ENCODE measurements around the gene NUDCD3.

NUDCD3 gene

DNA sequence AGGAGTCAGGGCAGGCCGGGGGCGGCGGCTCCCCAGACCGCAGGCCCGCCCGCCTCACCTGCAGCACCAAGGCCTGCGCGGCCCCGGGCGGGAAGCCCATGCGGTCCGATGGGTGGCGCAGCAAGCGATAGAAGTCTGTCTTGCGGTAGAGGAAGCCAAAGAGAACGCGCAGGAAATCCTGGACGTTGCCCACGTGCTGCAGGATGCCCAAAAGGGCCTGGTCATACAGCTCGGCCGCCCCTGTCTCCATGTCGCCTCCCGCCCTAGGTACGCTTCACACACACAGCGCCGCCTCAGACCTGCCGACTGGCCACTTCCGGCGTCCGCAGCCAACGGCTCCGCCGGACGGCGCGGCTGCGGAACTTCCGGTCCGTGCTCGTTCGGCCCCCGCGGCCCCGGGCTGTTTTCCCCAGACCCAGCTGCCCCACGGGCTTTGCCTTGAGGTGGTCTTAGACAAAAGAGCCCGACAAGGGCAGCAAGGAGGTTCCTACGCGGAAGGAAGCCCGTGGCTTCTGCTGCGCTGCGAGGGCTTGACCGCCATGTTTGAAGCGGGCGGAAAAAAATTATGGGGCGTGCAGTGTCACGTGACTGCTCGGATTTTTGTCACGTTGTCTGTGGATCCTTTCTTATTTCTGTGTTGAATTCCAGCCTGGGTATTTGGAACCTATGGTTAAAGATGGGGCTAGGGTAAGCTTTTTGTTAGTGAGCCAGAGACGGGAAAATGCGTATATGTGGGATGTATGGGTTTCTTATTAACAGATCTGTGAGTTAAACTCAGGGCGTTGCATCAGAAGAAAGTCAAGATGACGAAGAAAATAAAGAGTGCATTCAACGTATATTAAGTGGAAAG is at the start of gene NUDCD3:
TSS of gene NUDCD3 (minus strand) at position 308 of the 850 bp plus-strand sequence. CDS start at position 250, 58 bp downstream.
- peak; percentile 57 to 67 (median 66) for DNase-seq (ENCODE audit: low read depth in 3 of 3)

DNA sequence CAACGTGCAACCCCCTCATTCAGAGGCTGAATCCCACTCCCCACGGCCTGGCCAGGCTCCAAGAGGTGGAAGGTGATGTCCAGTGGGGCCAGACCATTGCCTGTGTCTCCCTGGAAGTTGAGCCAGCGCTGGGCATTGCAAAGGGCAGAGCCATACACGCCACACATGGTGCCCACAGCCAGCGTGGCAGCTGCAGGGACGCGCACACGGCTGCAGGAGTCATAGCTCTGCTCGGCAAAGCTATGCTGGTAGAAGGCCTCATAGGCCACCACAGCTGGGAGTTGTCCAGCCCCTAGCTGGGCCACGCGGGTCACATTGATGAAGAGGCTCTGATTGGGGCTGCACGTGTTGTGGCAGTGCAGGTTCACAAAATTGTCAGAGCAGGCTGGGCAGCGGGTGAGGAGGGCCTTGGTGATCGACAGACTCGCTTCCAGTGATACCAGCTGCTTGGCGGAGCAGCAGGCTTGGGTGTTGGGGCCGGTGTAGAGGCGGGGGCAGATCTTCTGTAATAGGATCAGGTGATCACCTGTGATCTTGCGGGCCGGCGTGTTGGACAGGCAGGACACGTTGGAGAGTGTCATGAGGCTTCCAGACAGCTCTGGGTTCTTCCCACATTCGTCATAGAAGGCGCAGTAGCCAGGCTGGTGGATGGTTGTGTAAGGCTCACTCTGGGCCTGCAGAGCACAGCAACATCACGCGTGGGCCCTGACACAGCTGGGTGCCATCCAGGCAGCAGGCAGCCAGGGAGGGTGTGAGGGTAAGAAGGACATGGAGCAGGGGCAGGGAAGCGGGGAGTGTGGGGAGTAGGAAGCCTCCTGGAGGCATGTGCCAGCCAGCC is 49.4 kb upstream of the NUDCD3 start:
- DNase-seq (ENCODE audit: low read depth in 3 of 3) = no peak

DNA sequence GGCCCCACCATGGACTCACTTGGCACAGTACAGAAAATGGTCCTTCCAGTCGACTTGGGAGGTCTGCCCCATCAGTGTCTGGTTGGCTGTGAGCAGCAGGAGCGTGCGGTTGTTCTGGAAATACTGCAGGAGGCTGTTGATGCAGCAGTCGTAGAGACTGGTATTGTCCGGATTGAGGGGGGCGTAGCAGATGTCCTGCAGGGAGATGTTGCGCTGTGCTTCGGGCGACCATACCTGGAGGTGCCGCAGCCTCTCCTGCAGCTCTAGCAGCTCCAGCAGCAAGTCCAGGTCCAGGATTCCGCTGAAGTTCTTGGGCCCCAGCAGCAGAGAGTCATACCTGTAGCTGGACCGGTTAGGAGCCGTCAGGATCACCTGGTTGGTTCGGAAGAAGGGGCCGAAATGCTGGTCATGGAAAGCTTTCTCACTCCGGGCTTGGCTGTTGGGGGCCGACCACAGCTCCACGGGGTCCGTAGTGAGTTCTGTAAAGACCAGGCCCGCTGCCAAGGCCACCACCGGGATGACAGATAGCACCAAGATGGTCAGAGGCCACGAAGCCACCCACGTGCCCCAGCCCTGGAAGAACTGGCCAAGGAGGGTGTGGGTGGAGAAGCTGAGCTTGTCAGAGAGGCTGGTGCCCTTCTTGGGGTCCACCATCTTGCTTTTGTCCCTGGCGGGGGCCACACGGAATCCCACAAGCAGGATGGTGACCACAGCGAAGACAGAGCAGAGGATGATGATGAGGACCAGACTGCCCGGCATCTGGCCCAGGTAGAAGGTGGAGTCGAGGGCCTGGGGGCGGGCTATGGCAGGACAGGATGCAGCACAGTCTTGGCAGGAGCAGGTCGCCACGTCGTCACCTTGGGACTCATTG is 48.6 kb upstream of the NUDCD3 start:
- no peak for DNase-seq (ENCODE audit: low read depth in 3 of 3)

DNA sequence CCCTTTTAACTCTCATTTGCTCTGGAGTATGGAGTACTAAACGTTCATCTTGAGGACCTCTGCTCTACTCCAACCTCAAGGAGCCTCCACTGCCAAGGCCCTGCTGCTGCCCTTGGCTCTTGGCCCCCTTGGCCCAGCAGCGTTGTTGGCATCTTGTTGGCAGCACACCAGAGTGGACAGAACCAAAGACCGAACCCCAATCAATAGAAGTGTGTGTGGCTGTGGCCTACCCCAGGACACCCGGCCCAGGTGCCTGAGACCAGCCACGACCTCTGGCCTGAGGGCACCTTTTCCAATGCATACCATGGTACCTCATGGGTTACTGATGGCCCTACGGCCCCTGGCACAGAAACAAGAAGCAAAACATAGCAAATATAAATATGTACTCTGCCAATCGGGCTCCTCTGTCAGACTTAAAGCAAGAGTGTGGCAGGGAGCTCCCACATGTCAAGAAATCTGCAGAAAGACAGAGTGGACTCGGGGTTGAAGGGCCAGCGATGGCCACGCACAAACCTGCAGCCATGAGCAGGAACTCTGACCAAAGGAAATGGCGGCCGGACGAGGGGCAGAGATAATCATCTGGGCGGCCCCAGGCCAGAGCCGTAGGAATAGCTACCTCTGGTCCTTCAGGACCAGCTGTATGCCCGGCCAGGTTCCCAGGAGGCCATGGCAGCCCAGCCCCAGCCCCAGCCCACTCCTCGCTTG is 47.8 kb upstream of the NUDCD3 start:
- DNase-seq (ENCODE audit: low read depth in 3 of 3) = no peak

DNA sequence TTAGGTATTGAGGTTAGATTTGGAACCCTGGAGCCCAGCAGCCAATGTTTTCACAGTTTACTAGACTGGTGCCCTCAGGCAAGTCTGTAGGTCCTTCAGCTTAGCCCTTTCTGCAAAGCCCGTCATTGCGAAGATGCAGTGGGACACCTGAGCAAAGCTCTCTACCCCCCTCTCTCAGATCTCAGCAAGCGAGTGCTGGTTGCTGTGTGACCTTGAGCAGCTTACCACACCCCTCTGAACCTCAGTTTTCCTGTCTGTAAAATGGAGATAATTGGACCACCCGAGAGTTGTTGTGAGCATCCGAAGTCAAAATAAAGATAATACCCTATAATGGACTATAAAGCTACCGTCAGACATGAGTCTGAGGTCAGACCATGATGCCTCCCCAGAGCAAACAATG is 47.0 kb upstream of the NUDCD3 start:
- no peak for DNase-seq (ENCODE audit: low read depth in 3 of 3)

DNA sequence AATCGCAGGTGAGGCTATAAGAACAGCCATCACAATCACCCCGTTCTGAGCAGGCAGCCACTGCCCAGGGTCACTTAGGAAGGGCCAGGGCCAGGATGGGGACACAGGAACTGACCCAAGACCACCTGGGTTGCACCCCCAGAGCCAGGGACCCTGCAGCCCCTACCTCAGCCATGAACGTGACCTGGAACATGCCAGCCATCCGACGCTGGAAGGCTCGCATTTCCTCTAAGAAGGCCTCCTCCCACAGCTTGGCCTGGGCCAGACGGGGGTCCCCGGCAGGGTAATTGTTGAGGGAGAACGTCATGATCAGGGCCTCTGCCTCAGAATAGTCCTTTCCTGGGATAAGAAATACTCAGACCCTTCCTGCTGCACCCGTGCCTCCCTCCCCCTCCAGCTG is 45.6 kb upstream of the NUDCD3 start:
- DNase-seq (ENCODE audit: low read depth in 3 of 3) = no peak

DNA sequence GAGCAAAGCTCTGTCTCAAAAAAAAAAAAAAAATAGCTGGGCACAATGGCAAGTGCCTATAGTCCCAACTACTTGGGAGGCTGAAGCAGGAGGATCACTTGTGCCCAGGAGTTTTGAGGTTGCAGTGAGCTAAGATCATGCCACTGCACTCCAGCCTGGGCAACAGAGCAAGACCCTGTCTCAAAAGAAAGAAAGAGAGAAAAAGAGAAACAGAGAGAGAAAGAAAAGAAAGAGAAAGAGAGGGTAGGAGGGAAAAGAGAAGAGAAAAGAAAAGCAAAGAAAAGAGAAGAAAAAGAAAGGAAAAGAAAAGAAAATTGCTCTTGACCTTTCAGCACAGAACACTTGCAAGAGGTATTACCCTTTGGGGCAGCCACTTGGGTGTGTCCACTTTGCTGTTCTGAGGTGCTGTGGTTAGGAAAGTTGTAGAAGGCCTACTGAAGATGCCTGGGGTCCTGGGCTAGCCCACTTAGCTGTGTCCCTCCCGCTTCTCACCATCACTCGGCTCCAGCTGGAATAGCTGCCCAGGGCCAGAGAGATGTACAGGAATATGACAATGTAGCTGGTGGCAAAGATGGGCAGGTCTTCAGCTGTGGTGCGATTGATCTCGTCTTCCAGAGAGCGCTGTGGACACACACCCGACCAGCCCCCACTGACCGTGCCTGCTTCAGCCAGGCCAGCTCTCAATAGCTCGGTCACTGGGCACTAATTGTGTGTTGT is 45.0 kb upstream of the NUDCD3 start:
- no peak for DNase-seq (ENCODE audit: low read depth in 3 of 3)

DNA sequence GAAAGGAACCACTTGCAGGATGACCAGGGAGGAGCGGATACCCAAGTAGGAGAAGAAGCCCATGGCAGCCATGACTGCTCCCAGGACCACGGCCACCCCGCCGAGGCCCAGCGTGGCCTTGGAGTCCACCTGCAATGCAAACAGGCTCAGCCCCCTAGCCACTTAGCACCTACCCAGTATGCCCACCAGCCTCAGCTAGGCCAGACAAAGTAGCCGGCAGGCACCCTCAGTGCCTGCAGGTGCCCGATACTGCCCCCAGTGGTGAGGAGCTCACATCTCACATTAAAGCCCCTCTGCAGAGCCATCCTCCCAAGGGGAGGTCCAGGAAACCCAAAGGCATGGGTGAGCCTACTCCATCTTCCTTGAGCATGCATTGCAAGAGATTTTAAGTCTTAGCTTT is 44.0 kb upstream of the NUDCD3 start:
- DNase-seq (ENCODE audit: low read depth in 3 of 3) = peak; percentile 13 to 50 (median 25)

DNA sequence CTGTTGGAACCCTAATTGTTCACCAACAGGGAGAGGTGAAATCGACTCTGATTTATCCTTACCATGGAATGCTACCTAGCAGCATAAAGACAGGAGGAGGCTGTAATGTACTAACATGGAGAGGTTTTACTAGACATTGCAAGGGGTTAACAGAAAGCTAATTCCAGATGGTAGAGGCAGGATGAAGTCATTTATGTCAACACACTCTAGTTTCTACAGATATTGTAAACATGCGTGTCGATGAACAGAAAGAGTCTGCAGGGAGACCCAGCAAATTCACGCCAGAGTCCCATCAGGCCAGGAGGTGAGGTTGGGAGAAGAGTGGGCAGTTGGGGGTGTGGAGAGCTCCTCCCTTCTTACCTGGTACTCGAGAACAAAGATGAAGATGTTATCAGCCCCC is 43.6 kb upstream of the NUDCD3 start:
- no peak for DNase-seq (ENCODE audit: low read depth in 3 of 3)

DNA sequence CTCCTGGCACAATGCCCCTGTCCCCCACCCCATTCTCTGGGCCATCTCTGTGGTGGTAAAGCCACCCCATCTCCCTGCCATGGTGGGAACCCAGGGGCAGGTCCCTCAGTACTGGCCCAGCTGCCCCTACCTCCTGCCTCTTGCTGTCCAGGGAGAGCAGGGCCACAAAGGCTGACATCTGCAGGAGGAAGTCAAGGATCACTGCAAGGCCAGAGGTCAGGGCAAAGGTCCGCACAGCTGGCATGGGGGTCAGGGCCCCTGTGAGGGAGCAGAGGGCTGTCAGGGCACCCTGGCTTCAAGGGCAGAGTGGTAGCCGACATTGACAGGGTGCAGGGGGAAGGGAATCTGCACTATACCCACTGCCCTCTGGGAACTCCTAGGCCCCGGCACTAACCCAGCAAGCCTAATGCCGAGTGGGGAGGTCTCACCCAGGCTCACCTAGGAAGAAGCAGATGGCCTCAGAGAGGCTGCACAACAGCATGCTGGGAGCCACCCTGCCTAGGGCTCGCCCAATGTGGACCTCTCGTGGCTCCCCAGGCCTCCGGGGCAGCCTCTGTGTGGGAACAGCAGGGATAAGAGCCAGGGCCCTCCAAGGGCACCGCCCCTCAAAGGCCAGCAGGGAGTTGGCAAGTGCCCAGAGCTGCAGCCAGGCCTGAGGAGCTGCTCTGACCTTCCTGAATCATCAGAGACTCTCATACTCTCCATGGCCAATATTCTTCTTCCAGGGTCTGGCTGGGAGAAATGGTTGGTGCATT is 43.0 kb upstream of the NUDCD3 start:
- no peak for DNase-seq (ENCODE audit: low read depth in 3 of 3)

DNA sequence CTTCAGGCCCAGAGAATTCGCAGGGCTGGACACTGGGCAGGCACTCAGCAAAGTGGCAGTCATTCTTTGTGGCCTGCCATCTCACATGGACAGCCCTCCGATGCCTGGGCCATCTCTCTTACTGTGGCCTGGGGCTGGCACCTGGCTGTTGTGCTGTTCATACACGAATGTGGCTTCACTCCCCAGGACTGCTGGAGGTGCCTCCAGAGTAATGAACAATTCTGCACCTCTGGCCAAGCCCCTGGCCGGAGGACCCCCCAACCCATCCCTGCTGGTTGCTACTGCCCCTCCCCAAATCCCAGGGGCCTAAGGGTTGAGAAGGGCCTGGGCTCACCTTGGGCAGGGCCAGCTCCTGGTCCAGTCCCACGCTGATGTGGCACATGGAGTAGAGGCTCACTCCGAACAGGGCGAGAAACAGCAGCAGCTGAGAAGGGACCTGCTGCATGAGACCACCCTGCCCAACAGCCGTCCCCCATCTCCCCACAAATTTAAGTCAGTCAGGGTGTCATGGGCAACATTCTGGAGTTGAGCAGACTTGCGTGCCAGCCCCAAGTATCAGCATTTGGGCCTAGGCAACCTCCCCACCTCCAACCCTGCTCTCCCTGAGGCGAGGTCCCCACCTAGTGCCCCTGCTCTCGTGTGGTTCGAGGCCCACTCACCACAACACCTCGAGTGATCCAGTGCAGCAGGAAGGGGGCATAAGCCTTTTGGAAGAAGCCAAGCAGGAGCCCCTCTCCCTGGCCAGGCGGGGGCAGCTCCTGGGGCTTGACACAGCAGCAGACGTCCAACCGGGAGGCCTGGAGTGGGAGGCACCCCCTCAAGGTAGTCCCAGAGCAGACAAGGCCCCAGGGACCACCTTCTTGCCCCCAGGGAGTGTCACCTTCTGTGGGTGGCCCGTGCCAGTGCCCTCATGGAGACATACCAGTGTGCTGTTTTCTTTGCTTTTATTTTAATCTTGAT is 41.2 kb upstream of the NUDCD3 start:
- no peak for DNase-seq (ENCODE audit: low read depth in 3 of 3)

DNA sequence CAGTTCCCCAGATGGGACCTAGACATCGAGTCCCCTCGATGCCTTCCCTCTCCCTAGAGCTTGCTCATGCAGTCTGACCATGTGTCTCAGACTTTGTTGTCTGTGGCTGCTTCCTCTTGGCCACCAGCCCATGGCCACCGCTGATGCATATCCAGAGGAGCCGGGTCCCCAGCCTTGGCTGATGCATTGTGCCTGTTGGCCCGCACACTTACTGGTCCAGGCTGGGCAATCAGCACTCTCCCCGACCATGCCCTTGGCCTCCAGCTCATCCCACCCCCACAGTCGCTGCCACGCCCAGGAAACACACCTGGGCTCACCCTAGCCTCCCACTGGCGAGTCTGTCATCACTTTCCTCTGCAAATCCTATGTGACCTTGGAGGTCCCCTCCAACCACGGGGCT is 40.5 kb upstream of the NUDCD3 start:
- no peak for DNase-seq (ENCODE audit: low read depth in 3 of 3)

DNA sequence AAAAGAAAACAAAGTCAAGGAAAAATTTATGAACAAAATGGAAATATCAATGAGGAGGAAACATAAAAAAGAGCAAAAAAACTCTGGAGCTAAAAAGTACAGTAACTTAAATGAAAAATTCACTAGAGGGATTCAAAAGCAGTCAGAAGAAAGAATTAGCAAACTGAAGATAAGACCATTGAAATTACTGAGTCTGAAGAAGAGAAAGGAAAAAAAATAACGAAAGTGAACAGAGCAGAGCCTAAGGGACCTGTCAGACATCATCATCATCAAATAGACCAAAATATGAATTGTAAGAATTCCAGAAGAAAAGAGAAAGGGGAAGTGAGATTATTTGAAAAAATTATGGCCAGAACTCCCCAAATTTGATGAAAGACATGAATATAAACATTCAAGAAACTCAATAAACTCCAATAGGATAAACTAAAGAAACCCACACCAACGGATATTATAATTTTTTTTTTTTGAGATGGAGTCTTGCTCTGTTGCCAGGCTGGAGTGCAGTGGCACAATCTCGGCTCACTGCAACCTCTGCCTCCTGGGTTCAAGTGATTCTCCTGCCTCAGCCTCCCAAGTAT is 34.4 kb upstream of the NUDCD3 start:
- DNase-seq (ENCODE audit: low read depth in 3 of 3) = no peak

DNA sequence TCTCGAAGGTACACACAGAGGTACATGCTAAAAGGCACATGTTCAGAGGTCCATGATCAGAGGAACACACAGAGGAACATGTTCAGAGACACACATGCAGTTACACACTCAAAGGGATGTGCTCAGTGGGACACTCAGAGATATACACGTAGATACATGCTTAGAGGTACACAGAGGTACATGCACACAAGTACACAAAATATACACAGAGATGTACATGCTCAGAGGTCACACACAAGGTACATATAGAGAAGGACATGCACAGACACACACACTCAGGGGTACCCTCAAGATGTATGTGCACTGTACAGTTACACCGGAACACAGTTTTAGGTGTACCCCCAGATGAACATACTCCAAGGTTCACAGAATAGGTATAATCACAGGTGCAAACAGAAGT is 31.9 kb upstream of the NUDCD3 start:
- no peak for DNase-seq (ENCODE audit: low read depth in 3 of 3)

DNA sequence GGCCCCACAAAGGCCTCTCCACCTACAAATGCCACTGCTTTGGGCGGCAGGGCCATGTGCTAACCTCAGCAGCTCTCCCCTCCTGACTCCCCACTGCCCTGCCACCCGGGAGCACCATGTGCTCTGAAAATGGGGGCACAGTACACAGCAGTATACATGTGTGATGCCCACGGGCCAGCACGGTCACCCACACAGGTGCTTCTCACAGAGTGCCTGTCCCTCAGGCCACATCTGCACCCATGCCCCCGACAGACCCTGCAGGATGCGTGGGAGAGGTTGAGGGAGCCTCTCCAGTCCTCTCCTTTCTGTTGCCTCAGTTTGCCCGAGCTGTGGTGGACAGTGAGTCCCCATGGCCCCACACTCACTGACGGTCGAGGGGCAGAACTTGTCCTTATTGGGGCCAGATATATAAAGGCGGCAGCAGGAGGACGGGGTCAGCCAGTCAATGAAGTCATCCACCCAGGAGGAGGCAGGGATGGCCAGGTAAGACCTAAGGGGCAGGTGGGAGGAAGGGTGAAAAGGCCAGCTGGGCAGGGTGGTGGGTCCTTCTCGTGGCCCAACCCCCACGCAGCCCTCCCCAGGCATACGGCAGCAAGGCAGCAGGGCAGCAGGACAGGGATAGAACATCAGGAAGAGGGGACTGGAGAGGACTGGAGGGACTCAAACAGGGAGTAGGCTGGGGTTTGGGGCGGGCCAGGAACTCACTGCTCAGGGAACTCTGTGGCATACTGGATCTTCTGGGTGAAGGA is 31.1 kb upstream of the NUDCD3 start:
- no peak for DNase-seq (ENCODE audit: low read depth in 3 of 3)

DNA sequence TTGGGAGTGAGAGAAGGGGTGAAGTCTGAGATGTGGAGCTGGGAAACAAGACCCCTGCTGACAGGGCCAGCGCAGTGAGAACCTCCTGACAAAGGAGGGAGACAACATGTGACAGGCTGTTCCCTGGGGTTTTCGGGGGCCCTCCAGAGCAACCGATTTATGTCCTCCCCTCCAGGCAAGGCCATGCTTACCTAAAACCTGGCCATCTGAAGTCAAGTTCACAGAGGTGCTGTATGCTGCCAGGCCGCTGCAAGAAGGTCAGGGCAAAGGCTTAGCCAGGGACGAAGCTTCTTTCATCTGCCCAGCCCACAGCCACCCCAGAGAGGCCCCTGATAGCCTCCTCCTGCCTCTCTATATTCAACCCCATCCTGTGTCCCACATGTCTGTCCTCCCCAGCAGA is 30.1 kb upstream of the NUDCD3 start:
- no peak for DNase-seq (ENCODE audit: low read depth in 3 of 3)

DNA sequence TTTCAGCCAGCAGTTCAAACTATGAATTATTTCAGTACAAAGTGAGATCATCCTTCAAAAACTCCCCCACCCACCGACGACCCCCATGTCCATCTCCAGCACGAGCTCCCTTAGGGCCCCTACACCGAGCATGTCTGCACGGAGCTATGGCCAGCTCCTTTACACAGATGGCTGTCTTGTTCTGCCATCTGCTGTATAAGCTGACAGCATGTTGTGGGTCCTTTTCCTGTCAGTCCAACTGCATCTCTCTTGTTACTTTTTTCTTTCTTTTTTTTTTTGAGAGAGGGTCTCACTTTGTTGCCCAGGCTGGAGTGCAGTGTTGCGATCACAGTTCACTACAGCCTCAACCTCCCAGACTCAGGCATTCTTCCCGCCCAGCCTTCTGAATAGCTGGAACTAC is 29.1 kb upstream of the NUDCD3 start:
- DNase-seq (ENCODE audit: low read depth in 3 of 3) = no peak

DNA sequence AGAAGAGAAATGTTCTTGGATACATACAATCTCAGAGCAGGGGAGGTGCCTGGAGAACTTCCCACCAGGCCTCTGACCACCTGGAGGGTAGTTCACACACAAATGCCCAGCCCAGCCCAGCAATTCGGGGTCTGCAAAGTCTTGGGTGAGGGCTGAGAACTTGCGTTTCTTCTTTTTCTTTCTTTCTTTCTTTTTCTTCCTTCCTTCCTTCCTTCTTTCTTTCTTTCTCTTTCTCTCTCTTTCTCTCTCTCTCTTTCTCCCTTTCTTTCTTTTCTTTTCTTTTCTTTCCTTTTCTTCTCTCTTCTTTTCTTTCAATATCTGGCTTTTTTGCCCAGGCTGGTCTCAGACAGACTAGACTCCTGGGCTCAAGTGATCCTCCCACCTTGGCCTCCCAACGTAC is 28.3 kb upstream of the NUDCD3 start:
- DNase-seq (ENCODE audit: low read depth in 3 of 3) = no peak
